GM21528 (cell line): ENCODE results near the gene MTRF1L.
"Not testable (repeated sequence)": the region's sequence is repeated elsewhere in the genome, so short reads cannot be mapped to it uniquely, and the experiment has no call there.

ENCODE experiments used
- ATAC-seq: cut with Tn5 transposase; IDR thresholded peaks from one replicate; pipeline ENCODE4 v1.9.1; 2021; ENCODE audit warnings: mild to moderate bottlenecking, moderate library complexity; ENCODE audit not compliant: unreplicated experiment, low FRiP score

MTRF1L gene

DNA sequence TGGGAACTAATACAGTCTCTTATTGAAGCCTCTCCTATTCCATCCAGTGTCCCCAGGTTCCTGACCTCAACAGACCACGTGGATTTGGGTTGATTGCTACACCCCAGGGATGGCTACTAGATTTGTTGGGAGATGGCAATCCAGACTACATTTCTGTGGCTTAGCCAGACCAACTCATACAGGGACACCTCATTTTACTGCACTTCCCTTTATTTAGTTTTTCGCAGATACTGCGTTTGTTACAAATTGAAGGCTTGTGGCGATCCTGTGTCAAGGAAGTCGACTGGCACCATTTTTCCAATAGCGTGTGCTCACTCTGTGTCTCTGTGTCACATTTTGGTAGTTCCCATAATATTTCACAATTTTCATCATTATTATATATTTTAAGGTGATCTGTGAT lies 10.3 kb upstream of the MTRF1L start:
- no peak for ATAC-seq

DNA sequence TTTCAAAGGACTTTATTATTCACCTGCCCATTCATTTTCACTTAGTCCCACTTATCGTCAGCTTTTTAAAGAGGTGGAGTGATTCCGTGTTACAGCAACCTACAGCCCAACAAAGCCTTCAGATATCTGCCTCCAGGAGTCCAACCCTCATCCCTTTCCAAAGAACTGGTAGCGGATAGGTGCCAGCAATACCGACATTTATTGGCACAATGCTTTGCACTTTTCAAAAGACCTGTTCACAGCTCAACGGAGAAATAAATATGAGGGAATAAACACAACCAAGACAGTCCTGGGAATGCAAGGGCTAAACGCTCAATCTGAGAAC lies 819 bp upstream of the MTRF1L start:
- ATAC-seq = peak; percentile 4

DNA sequence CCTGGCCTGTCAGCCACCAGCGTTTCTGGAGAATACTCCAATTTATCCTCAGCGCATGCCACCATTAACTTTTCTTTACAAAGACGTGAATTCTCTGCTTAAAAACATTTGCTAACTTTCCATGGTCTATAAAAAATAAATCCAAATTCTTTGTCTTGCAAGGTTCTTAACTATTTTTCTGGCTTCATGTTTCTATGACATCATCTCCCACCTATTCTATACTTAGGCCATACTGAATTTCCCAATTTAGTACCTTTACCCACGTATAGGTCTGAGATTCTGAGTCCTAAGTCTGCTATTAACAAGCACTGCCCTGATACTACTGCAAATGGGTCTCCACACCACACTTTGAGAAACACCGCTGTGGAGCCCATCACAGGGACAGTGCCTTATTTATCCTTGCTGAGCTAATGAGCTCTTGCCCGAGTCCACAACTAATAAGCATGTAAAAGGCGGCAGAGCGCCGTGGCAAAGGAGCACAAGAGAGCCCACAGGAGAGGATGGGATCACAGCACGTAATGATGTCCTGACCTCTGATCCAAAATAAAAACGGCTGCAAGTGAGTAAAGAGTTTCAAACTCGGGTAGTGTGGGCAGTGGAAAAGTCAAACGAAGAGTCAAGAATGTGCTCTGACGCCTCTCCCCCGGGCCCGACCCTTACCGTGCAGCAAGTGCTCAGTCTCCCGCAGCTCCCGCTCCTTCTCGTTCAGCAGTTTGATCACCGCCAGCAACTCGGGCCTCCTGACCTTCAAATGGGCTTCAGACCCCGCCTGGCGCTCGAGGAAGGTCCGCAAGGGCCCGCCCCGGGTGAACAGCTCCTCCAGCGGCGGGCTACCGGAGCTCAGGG lies 519 bp downstream of the MTRF1L start:
- peak; percentile 33 for ATAC-seq

- ATAC-seq = not testable (repeated sequence)
Observed at GRCh38 chr6:153000790-153001189, 1.7 kb downstream of the MTRF1L start.

GRCh38 chr6:153000243-153000642 lies 2.3 kb downstream of the MTRF1L start:
- ATAC-seq = no peak

DNA sequence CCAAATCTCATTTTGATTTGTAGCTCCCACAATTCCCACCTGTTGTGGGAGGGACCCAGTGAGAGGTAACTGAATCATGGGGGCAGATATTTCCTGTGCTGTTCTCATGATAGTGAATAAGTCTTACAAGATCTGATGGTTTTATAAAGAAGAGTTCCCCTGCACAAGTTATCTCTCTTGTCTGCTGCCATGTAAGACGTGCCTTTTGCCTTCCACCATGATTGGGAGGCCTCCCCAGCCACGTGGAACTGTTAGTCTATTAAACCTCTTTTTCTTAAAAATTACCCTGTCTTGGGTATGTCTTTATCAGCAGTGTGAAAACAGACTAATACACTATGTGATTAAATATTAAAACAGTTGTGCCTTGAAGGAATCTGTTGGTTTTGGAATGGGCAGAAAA lies 3.0 kb downstream of the MTRF1L start:
- not testable (repeated sequence) for ATAC-seq

GRCh38 chr6:152993847-152994246 lies 8.7 kb downstream of the MTRF1L start:
- no peak for ATAC-seq

DNA sequence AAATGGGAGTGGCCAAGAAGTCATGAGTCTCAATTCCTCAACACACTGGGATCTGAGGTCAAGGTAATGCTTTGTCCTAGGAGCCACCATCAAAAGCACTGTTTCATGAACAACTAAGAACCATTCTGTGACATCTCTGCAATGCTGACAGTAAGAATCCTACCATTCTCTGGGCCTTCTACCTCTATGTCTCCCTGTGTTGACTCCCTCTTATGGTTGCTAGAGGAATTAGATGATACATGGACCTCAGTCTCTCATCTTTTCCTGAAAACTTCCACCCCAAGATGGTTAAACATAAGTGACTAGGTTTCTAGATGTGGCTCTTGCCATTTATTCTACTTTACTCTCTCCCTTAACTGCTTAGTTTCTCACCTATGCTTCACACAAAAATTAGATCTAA lies 9.1 kb downstream of the MTRF1L start:
- ATAC-seq = no peak

DNA sequence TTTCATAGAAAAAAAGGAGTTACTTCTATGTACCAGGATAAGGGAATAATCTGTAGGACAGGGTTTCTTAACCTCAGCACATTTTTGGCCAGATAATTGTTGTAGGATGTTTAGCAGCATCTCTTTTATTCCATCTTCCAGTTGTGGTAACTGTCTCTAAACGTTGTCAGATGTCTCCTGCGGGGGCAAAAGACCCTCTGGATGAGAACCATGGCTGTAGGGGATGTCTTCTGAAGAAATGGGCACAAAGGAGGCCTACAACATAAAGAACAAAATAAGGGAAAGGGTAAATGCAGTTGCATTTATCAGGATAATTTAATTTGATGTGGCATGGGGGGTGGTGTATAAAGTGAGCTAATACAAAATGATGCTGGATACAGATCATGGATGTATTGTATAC lies 15.5 kb downstream of the MTRF1L start:
- no peak for ATAC-seq

- not testable (repeated sequence) for ATAC-seq
Observed at GRCh38 chr6:152985300-152985699, 17.2 kb downstream of the MTRF1L start.

GRCh38 chr6:152984513-152984872 lies 18.0 kb downstream of the MTRF1L start:
- ATAC-seq = peak; percentile 29

DNA sequence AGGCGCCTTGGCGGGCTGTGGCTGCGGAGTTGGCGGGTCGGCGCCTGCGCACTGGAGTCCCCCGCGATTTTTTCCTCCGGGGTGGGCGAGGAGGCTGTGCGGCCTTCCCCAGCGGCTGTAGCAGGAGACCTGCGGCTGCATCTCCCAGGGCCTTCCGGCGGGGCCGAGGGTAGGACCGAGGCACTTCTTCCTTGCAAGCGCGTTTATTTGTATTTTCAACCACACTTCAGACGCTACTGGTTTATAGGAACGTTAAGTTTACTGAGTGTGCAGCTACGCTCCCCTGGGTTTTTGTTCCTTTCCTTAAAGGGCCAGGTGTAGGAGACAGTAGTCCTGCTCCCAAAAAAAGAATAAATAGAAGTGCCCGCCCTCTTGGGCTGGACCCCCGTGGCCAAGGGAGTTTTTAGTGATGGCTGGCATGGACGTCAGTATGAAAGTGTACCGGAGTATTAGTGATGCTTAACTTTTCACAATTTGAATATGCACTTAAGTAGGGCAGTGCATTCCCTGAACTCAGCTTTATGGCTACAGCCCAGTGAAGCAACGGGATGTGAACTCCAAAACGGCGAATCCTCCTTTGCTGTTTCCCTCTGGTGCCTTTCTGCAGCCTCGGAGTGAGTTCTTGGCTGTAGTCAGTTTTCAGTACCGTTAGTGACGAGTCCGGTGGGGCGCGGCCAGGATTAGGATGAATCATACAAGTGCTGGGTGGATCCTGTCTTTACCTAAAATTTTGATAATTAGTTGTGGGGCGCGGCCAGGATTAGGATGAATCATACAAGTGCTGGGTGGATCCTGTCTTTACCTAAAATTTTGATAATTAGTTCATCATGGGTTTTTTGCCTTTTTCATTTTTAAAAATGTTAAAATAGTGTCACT lies 18.6 kb downstream of the MTRF1L start:
- peak; percentile 20 for ATAC-seq

DNA sequence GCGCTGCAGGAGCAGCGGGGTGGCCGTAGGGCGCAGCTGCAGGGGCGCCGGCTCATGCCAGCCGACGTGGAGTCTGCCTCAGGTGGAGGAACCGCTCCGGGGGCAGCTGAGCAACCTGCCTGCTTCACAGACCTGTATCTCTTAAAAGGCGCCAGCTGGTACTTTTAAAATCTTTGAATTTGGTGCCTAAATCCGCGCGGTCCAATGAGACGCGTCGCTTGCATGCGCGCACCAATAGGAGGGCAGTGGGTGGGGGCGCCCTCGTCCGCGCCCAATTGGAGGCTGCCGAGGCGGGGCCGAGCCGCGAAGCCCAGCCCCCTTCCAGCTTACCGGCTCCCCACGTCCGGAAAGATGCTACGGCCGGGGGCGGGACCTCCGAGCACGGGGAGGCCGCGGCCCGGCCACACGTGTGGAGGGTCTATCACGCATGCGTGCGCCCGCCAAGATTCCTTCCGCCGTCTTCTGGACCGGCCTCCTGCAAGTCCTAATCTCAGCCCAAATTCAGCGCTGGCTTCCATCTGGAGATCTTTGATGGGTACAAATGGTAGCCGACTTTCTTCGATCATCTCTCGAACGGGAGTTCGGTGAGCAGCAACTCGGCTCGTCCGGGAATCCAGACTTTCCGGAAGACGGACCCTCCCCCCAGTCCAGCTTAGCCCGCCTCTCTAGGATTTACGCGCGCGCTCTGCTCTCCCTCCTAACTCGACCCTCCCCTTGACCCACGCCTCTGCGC lies 19.4 kb downstream of the MTRF1L start, which contains the start of gene FBXO5:
Gene FBXO5, minus strand, starts transcription at position 138 of the 733 bp plus-strand sequence. Its CDS starts 82 bp downstream, at position 56.
- ATAC-seq = peak; percentile 86

GRCh38 chr6:152981989-152982903 lies 20.3 kb downstream of the MTRF1L start:
- ATAC-seq = peak; percentile 5

GRCh38 chr6:152981219-152981618 lies 21.3 kb downstream of the MTRF1L start:
- ATAC-seq = no peak

DNA sequence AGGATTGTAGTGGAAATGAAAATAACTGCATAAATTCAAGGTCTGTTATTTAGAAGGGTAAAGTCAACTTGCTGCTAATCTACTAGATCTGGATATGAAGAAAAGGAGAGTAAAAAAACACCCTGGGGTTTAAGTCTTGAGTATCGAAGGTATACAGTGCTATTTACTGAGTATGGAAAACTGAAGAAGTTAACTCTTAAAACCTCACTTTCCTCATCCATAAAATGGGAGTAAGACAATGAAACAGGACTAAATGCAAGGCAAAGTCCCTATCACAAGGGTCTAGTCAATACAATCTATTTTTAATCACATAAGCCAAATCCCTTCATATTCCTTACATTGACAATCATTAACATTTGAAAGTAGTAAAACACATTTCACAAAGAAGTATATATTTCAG lies 21.9 kb downstream of the MTRF1L start:
- no peak for ATAC-seq

DNA sequence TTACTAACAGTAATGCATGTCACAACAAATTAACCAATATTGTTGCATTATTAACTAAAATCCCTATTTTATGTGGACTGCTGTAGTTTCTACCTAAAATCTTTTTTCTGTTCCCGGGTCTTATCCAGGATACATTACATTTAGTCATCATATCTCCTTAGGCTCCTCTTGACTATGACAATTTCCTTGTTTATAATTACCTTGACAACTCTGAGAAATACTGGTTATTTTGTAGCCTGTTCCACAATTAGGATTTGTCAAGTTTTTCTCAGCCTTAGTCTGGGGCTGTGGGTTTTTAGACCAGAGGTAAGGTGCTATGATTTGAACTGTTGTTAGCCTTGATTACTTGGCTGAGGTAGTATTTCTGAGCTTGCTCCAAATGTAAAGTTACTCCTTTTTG lies 23.4 kb downstream of the MTRF1L start:
- ATAC-seq = no peak

- ATAC-seq = no peak
Observed at GRCh38 chr6:152978058-152978457, 24.5 kb downstream of the MTRF1L start.

GRCh38 chr6:152977556-152977955 lies 25.0 kb downstream of the MTRF1L start:
- no peak for ATAC-seq

GRCh38 chr6:152976749-152977148 lies 25.8 kb downstream of the MTRF1L start:
- no peak for ATAC-seq
